Measurements from ENCODE around the gene DYRK1A.

- TF ChIP-seq POLR2A (IDR thresholded peaks at IDR 0.05; ENCODE audit: low read length) = no peak
- TF ChIP-seq GATA1 (IDR thresholded peaks at IDR 0.05; ENCODE audit: low read depth, low read length) = no peak
Measured at GRCh38 chr21:37363936-37364335, 2.6 kb upstream of the DYRK1A start.

All from erythroblast (primary cell).